NCI-H748 (cell line): ENCODE results near the gene VTN.

Experiments used
- DNase-seq: peaks from one replicate; lab custom pipeline; 2025; ENCODE audit not compliant: unreplicated experiment; lab: John Stamatoyannopoulos, UW

The VTN gene

DNA sequence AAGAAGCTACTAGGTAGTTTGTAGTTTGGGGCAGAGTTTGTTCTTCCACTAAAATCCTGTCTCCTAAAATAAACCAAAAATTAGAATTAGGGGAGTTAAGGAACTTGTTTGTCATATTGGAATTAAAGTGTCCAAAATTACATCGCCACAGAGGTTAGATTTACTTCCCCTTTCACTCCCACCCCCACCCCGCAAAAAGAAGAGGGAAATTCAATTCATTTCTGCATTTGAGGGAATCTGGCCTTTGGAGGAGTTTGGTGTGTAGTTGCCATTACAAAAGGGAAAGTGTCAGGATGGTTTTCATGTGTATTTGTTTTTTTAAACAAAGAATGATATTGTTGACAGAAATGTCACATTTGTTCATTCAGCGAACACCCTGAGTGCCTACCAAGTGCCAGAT is 45.3 kb downstream of the VTN start:
- DNase-seq, result no peak

DNA sequence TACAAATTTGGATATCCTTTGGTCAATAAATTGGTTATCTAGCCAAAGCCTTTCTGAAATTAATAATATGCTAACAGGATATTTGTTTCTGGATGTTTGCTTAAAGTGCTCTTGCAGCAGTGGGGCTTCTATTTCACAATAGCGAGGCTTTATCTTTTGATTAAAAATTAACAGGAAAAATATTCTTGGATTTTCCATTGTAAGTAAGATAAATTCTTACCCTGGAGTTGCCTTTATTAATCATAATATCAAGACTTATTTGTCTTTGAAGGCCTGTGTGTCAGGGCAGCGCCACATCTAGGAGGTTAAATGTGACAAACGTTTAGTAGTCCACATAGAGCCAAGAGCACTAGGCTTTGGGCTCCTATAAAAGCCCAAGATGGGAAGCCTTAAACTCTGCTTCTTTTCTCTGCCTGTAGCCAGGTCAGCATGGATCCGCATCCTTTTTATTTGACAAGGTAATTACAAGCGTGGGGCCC is 45.8 kb downstream of the VTN start:
- DNase-seq, result no peak

DNA sequence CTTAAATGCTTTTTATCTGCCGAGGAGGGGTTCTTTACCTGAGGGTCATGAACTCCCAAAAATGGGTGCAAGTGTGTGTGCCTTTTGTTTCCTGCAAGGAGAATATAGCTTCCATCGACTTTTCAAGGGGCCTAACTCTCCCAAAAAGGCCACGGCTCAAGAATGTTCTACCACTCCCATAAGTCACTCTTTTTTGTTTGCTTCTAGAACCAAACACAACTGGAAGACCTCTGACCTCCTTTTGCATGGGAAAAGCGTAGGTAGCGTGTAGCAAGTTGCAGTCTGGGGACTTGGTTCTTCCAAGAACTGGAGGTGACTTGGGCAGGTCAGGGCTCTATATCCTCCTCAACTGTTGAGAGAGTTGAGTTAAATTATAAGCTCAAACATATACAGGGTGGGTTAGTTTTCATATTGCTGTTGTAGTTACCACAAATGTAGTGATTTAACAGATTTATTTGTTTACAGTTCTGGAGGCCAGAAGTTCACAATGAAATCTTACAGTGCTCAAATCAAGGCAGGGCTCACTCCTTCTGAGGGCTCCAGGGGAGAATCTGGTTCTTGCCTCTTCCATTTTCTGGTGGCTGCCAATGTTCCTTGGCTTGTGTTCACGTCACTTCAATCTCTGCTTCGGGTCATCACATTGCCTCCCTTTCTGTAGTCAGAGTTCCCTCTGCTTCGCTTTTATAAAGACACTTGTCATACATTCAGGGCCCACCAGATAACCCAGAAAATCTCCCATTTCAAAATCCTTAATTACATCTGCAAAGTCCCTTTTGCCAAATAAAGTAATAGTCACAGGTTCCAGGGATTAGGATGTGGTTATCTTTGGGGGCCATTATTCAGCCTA is 49.7 kb downstream of the VTN start:
- DNase-seq, result no peak

DNA sequence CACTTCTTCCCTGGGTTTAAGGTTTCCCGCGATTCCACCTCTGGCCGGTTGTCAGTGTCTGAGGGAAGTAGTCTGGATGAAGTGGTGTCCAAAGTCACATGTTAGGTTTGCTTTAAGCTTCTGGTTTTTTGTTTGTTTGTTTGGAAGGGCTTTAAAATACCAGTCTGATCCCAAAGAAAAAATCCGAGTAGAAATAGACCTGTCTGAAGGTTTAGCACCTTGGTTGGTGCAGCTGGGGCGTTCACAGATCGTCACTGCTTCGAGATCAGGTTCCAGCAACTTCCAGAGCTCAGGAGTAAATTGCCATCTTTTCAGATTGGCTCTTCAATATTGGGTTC is 50.5 kb downstream of the VTN start:
- DNase-seq, result peak; percentile 69

DNA sequence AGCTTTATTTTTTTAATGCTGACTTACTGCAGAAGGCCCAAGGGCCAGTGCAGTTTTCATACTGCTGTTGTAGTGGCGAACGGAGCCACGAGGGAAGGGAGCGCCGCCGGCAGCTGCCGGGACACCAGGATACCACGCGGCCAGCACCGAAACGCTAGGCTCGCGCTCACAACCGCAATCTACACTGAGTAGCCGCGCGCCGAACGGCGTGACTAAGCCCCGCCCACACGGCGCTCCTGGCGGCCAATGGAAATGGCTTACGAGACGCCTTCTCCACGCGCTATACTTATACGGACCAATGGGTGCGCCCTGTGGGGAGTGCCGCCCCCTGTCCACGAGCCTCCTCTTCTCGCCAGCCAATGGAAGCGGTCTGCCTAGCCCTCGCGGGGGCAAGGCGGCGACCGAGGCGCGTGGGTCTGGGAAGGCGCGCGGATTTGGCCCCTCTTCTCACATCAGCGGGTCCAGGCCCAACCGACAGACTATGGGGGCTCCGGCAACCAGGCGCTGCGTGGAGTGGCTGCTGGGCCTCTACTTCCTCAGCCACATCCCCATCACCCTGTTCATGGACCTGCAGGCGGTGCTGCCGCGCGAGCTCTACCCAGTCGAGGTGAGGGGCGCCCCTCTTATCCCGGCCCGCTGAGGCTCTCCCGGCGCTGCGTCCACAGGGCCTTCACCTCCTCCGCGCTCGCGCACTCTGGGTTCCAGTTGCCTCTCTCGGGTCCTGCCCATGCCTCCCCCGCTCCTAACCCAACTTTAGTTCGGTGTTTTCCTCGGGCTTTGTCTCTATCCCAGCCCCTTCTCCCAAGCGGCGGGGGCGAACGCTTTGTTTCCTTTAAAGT is 51.1 kb downstream of the VTN start, which contains the start of gene TMEM97:
TSS of gene TMEM97 (plus strand) at position 442 of the 839 bp plus-strand sequence. CDS start at position 482, 40 bp downstream.
- DNase-seq, result peak; percentile 100

DNA sequence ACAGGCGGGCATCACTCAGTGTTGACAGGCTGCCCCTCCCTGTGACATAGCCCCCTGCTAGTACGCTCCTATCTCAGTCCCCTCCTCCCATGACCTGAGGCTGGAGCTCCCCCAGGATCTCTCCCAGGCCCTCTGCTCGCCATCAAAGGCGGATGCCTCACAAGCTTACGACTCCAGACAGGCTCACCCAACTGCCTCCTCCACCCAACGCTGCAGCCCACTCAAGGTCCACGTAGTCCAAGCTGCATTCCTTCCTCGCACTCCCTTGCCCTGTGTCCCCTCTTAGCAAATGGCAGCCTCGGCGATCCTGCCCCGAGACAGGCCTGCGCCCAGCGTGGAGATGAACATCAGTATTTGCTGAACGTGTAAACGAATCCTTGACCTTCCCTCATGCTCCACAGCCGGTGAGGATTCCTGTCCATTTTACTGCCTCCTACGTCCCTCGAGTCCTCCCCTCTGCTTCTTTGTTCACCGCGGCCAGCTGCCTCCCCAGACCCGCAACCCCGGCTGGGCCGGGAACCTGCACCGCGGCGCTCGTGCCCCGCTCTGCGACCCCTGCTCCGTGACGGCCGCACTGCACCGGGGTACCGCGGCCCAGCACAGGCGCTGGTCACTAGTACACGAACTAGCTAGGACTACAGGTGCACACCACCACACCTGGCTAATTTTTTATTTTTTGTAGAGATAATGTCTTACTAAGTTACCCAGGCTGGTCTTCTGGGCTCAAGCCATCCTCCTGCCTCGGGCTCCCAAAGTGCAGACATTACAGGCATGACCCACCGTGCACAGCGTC is 51.9 kb downstream of the VTN start:
- peak; percentile 33 for DNase-seq
